Measurements from ENCODE around the gene PDK2.

Gene PDK2

GRCh38 chr17:50072130-50072529 is 23.0 kb upstream of the PDK2 start:
- Histone ChIP-seq H3K27ac (no peak overlapping the region), H2AFZ (ENCODE audit: low read depth) (no peak overlapping the region), H3K4me2 (no peak overlapping the region), H3K36me3 (ENCODE audit: insufficient read depth) (no peaks in the 10 kb centered on the region), H4K20me1 (ENCODE audit: insufficient read depth) (no peaks in the 10 kb centered on the region), H3K79me2 (ENCODE audit: insufficient read depth, low read depth) (no peaks in the 10 kb centered on the region), H3K4me1 (ENCODE audit: low read depth, poor library complexity, severe bottlenecking) (no peaks in the 10 kb centered on the region), H3K9ac (no peak overlapping the region), H3K4me3 (IDR thresholded peaks at IDR 0.05; ENCODE audit: insufficient read depth, low read depth, low read length) (no peak overlapping the region), H3K27me3 (ENCODE audit: insufficient read depth, low read depth) (no peaks in the 10 kb centered on the region)
- TF ChIP-seq CTCF (conservative IDR thresholded peaks at IDR 0.05; ENCODE audit: low read depth, low read length), result no peak

- Histone ChIP-seq H3K4me1 (ENCODE audit: low read depth, poor library complexity, severe bottlenecking) (no peaks in the 10 kb centered on the region), H3K79me2 (ENCODE audit: insufficient read depth, low read depth) (no peaks in the 10 kb centered on the region), H3K4me3 (IDR thresholded peaks at IDR 0.05; ENCODE audit: insufficient read depth, low read depth, low read length) (no peak overlapping the region), H3K27ac (no peak overlapping the region), H3K36me3 (ENCODE audit: insufficient read depth) (no peaks in the 10 kb centered on the region), H4K20me1 (ENCODE audit: insufficient read depth) (no peaks in the 10 kb centered on the region), H3K4me2 (no peak overlapping the region), H3K27me3 (ENCODE audit: insufficient read depth, low read depth) (no peaks in the 10 kb centered on the region), H3K9ac (no peak overlapping the region), H2AFZ (ENCODE audit: low read depth) (no peak overlapping the region)
- no peak for TF ChIP-seq CTCF (conservative IDR thresholded peaks at IDR 0.05; ENCODE audit: low read depth, low read length)
Measured at GRCh38 chr17:50072925-50073324, 22.2 kb upstream of the PDK2 start.

- Histone ChIP-seq H3K79me2 (ENCODE audit: insufficient read depth, low read depth) (no peaks in the 10 kb centered on the region), H3K36me3 (ENCODE audit: insufficient read depth) (no peaks in the 10 kb centered on the region), H3K27me3 (ENCODE audit: insufficient read depth, low read depth) (no peaks in the 10 kb centered on the region), H2AFZ (ENCODE audit: low read depth) (no peak overlapping the region), H3K27ac (no peak overlapping the region), H3K9ac (no peak overlapping the region), H4K20me1 (ENCODE audit: insufficient read depth) (no peaks in the 10 kb centered on the region), H3K4me2 (no peak overlapping the region), H3K4me1 (ENCODE audit: low read depth, poor library complexity, severe bottlenecking) (peaks cover under 1% of the 10 kb centered on the region), H3K4me3 (IDR thresholded peaks at IDR 0.05; ENCODE audit: insufficient read depth, low read depth, low read length) (no peak overlapping the region)
- no peak for TF ChIP-seq CTCF (conservative IDR thresholded peaks at IDR 0.05; ENCODE audit: low read depth, low read length)
Measured at GRCh38 chr17:50074227-50074626, 20.9 kb upstream of the PDK2 start.

GRCh38 chr17:50075446-50076032 is 19.6 kb upstream of the PDK2 start:
- no peaks in the 10 kb centered on the region for H3K79me2 ChIP-seq (ENCODE audit: insufficient read depth, low read depth)
- H3K4me2 ChIP-seq, result no peak overlapping the region
- H3K27me3 ChIP-seq (ENCODE audit: insufficient read depth, low read depth), result no peaks in the 10 kb centered on the region
- H3K27ac ChIP-seq, result no peak overlapping the region
- no peak overlapping the region for H2AFZ ChIP-seq (ENCODE audit: low read depth)
- no peaks in the 10 kb centered on the region for H4K20me1 ChIP-seq (ENCODE audit: insufficient read depth)
- H3K4me1 ChIP-seq (ENCODE audit: low read depth, poor library complexity, severe bottlenecking), result peaks cover 14% of the 10 kb centered on the region
- no peak for TF ChIP-seq CTCF (conservative IDR thresholded peaks at IDR 0.05; ENCODE audit: low read depth, low read length)
- no peaks in the 10 kb centered on the region for H3K36me3 ChIP-seq (ENCODE audit: insufficient read depth)
- no peak overlapping the region for H3K9ac ChIP-seq
- no peak overlapping the region for H3K4me3 ChIP-seq (IDR thresholded peaks at IDR 0.05; ENCODE audit: insufficient read depth, low read depth, low read length)
